ENCODE results near the gene RMND1. TPM values are rescaled to one million over a fixed set of nuclear protein-coding genes. Genes with fewer than 3 reads are reported as not detected.

The RMND1 gene, protein sequence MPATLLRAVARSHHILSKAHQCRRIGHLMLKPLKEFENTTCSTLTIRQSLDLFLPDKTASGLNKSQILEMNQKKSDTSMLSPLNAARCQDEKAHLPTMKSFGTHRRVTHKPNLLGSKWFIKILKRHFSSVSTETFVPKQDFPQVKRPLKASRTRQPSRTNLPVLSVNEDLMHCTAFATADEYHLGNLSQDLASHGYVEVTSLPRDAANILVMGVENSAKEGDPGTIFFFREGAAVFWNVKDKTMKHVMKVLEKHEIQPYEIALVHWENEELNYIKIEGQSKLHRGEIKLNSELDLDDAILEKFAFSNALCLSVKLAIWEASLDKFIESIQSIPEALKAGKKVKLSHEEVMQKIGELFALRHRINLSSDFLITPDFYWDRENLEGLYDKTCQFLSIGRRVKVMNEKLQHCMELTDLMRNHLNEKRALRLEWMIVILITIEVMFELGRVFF
- 10 to 100 TPM; 30.2 to 48.5 (median 43.4) TPM for total RNA-seq

- WGBS, 2 donors, result 0 to 1% methylated on average over 44 to 54 of the region's 74 CpGs
- Histone ChIP-seq H3K4me3 (replicated peaks in 1 of 3) (peak within 1 kb of the TSS; percentile 13 to 98 (median 91)), H3K36me3 (no peaks in the 10 kb centered on the region), H3K27ac (peak within 1 kb of the TSS; percentile 87 to 97 (median 94)), H3K4me1 (peaks cover 25 to 36% of the 10 kb centered on the region in 2 donors), H3K27me3 (no peaks in the 10 kb centered on the region), H3K9me3 (no peaks in the 10 kb centered on the region)
- peak; percentile 100 for DNase-seq
- intact Hi-C loops (cut with DNase I), result no loop called here
- no peak for TF ChIP-seq CTCF (IDR thresholded peaks at IDR 0.05)
- TF ChIP-seq POLR2A (IDR thresholded peaks at IDR 0.05), result peak; percentile 60 to 79
These were observed at the start of gene RMND1 for GRCh38 chr6:151451950-151452749. Gene RMND1 (minus strand): TSS chr6:151452126. CDS start chr6:151445811, 6,315 bp downstream.

- H3K36me3 ChIP-seq, result no peaks in the 10 kb centered on the region
- WGBS, 2 donors, result 73 to 78% methylated on average over 5 of the region's 5 CpGs
- H3K27me3 ChIP-seq, result no peaks in the 10 kb centered on the region
- H3K4me3 ChIP-seq (replicated peaks in 1 of 3), result no peak overlapping the region
- H3K4me1 ChIP-seq, result peaks cover 0 to 9% of the 10 kb centered on the region in 2 donors
- TF ChIP-seq CTCF (IDR thresholded peaks at IDR 0.05) (no peak), POLR2A (IDR thresholded peaks at IDR 0.05) (no peak)
- intact Hi-C loops (cut with DNase I), result no loop called here
- no peak for DNase-seq
- no peak overlapping the region for H3K27ac ChIP-seq
- H3K9me3 ChIP-seq, result no peaks in the 10 kb centered on the region
These were observed 47.6 kb upstream of the RMND1 start for GRCh38 chr6:151499551-151499950.

GRCh38 chr6:151498327-151498726 lies 46.4 kb upstream of the RMND1 start:
- Histone ChIP-seq H3K9me3 (no peaks in the 10 kb centered on the region), H3K27ac (no peak overlapping the region), H3K4me1 (peaks cover 0 to 11% of the 10 kb centered on the region in 2 donors), H3K27me3 (no peaks in the 10 kb centered on the region), H3K4me3 (replicated peaks in 1 of 3) (no peak overlapping the region), H3K36me3 (no peaks in the 10 kb centered on the region)
- TF ChIP-seq CTCF (IDR thresholded peaks at IDR 0.05) (no peak), POLR2A (IDR thresholded peaks at IDR 0.05) (no peak)
- intact Hi-C loops (cut with DNase I), result no loop called here
- DNase-seq, result no peak
- 82 to 93% methylated on average over 1 of the region's 1 CpG for WGBS, 2 donors

DNA sequence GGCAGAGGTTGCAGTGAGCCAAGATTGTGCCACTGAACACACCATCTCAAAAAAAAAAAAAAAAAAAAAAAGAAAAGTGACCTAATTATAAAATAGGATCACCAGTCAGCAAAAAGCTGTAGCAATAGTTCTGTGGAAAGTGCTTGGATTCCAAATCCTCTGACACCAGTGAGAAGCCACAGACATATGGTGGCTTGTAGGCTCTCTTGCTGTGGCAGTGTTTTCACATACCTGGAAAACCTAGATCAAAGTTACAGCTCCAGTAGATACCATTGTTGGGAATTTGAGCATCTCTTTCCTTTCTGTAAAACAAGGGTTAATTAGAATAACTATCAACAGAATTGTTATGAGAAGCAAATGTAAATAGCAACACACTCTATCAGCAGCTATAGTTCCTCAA lies 46.0 kb upstream of the RMND1 start:
- H3K27me3 ChIP-seq, result no peaks in the 10 kb centered on the region
- intact Hi-C loops (cut with DNase I), result no loop called here
- H3K27ac ChIP-seq, result no peak overlapping the region
- H3K36me3 ChIP-seq, result no peaks in the 10 kb centered on the region
- TF ChIP-seq POLR2A (IDR thresholded peaks at IDR 0.05), result no peak
- no peak for TF ChIP-seq CTCF (IDR thresholded peaks at IDR 0.05)
- peaks cover 0 to 14% of the 10 kb centered on the region in 2 donors for H3K4me1 ChIP-seq
- DNase-seq, result no peak
- H3K9me3 ChIP-seq, result no peaks in the 10 kb centered on the region
- no peak overlapping the region for H3K4me3 ChIP-seq (replicated peaks in 1 of 3)

Measured in thyroid gland (tissue), 4 donors.